Measurements from ENCODE around the gene DEPDC5. TPM values are rescaled to one million over a fixed set of nuclear protein-coding genes. Genes with fewer than 3 reads are reported as not detected.
A peak's percentile ranks its signal among the peaks of the same experiment; 100 is the strongest.
"Not testable (repeated sequence)": the region's sequence is repeated elsewhere in the genome, so short reads cannot be mapped to it uniquely, and the experiment has no call there.

Gene DEPDC5
- total and polyA plus RNA-seq, 5 experiments from 2014 or later = 3.9 to 52.4 (median 10.6) TPM

DNA sequence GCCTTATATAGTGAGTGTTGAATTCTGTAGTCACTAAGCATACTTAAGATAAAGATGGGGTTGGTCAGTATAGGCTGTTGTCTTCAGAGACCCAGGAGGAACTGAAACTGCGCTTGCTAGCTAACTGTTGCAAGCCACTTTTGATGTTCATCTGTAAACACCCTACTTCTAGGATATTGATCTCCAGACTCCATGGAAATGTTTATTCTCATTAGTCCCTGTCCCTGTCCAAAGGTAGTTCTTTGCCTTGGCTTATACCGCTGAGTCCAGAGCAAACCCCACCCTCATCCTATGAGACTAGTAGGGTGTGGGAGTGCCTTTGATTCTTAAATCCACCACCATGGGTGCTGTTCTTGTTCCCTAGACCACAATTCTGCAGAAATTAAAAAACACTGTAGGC lies 36.4 kb downstream of the DEPDC5 start:
- H3K4me3 Mint-ChIP-seq = no peak overlapping the region
- no peaks in the 10 kb centered on the region for H3K9me3 Mint-ChIP-seq
- POLR2A ChIA-PET = no interaction called here
- peaks cover 0 to 9% (median 0%) of the 10 kb centered on the region in 4 donors for H3K4me1 Mint-ChIP-seq
- no peak for DNase-seq
- H3K27ac Mint-ChIP-seq = no peak overlapping the region
- peaks cover 0 to 60% (median 3%) of the 10 kb centered on the region in 3 donors for H3K36me3 Mint-ChIP-seq
- ATAC-seq = no peak
- no peaks in the 10 kb centered on the region for H3K27me3 Mint-ChIP-seq

- H3K9me3 Mint-ChIP-seq, H3K4me1 Mint-ChIP-seq, H3K4me3 Mint-ChIP-seq, ATAC-seq, H3K27me3 Mint-ChIP-seq, DNase-seq, H3K27ac Mint-ChIP-seq, POLR2A ChIA-PET: not testable (repeated sequence)
- H3K36me3 Mint-ChIP-seq = peaks cover 8 to 85% (median 30%) of the 10 kb centered on the region in 3 donors
Measured at GRCh38 chr22:31799358-31799757, 45.5 kb downstream of the DEPDC5 start.

- Mint-ChIP-seq H3K4me3 (no peak overlapping the region), H3K4me1 (no peaks in the 10 kb centered on the region)
- POLR2A ChIA-PET = no interaction called here
Measured at GRCh38 chr22:31800065-31800464, 46.2 kb downstream of the DEPDC5 start.

DNA sequence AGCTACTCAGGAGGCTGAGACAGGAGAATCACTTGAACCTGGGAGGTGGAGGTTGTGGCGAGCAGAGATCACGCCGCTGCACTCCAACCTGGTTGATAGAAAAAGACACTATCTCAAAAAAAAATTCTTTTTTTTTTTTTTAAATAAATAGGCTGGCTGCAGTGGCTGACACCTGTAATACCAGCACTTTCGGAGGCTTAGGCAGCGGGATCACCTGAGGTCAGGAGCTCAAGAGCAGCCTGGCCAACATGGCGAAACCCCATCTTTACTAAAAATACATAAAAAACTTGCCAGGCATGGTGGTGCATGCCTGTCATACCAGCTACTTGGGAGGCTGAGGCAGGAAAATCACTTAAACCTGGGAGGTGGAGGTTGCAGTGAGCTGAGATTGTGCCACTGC lies 47.0 kb downstream of the DEPDC5 start:
- DNase-seq, H3K27me3 Mint-ChIP-seq, H3K4me3 Mint-ChIP-seq, H3K4me1 Mint-ChIP-seq, POLR2A ChIA-PET, ATAC-seq, H3K27ac Mint-ChIP-seq, H3K9me3 Mint-ChIP-seq: not testable (repeated sequence)
- peaks cover 13 to 85% (median 38%) of the 10 kb centered on the region in 3 donors for H3K36me3 Mint-ChIP-seq

More at GRCh38 chr22:31800065-31800464, 46.2 kb downstream of the DEPDC5 start:
- no peak overlapping the region for H3K27ac Mint-ChIP-seq
- DNase-seq (no peak), ATAC-seq (no peak)
- no peaks in the 10 kb centered on the region for H3K9me3 Mint-ChIP-seq
- H3K27me3 Mint-ChIP-seq = no peaks in the 10 kb centered on the region
- H3K36me3 Mint-ChIP-seq = peaks cover 9 to 85% (median 34%) of the 10 kb centered on the region in 3 donors

- no peak for ATAC-seq
- DNase-seq = no peak
- Mint-ChIP-seq H3K27ac (peak overlapping the region in 1 of 10 donors; percentile 16), H3K4me1 (no peaks in the 10 kb centered on the region), H3K9me3 (no peaks in the 10 kb centered on the region), H3K36me3 (peaks cover 6 to 85% (median 35%) of the 10 kb centered on the region in 3 donors), H3K27me3 (no peaks in the 10 kb centered on the region), H3K4me3 (no peak overlapping the region)
- POLR2A ChIA-PET = no interaction called here
Measured at GRCh38 chr22:31802575-31802974, 48.8 kb downstream of the DEPDC5 start.

DNA sequence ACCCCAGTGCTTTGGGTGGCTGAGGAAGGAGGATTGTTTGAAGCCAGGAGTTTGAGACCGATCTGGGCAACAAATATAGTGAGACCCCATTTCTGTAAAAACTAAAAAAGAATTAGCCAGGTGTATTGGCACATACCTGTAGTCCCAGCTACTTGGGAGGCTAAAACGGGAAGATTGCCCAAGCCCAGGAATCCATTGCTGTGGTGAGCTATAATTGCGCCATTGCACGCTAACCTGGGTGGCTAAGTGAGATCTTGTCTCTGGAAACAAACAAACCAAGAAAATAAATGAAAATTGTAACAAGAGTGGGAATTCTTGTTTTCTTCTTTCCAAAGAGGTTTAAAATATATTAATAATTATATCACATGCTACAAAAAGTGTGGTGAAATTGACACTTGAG lies 52.9 kb downstream of the DEPDC5 start:
- Mint-ChIP-seq H3K9me3 (no peaks in the 10 kb centered on the region), H3K4me3 (no peak overlapping the region), H3K4me1 (no peaks in the 10 kb centered on the region), H3K27me3 (no peaks in the 10 kb centered on the region), H3K36me3 (peaks cover 5 to 92% (median 42%) of the 10 kb centered on the region in 3 donors), H3K27ac (no peak overlapping the region)
- DNase-seq = no peak
- no peak for ATAC-seq
- POLR2A ChIA-PET = no interaction called here

DNA sequence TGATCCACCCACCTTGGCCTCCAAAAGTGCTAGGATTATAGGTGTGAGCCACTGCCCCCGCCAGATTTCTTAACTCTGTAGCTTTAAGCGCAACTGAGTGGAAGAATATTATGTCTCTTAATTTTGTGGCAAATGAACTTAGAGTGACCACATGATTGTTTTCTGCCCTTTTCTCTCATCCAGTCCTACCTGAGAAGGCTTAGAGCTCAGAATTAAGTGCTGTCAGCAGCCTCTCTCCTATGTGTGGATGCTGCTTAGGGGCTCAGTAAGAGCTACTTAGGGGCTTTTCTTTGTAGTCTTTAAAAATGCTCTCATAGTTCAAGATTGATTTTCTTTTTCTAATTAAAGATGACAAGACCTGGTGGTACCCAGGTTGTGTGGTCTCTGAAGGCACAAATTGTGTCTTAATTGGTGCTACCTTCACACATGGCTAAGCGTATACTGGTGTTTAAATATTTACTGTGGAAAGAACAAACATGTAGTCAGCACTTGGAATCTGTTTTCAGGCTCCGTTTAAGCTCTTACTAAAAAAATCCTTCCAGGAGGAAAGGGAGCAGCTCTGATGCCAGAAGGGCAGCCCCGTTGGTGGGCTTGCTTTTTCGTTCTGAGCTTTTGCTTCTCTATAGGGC lies 59.3 kb downstream of the DEPDC5 start:
- POLR2A ChIA-PET = no interaction called here
- Mint-ChIP-seq H3K27me3 (no peaks in the 10 kb centered on the region), H3K36me3 (peaks cover 0 to 93% (median 42%) of the 10 kb centered on the region in 3 donors), H3K9me3 (no peaks in the 10 kb centered on the region), H3K4me3 (no peak overlapping the region), H3K27ac (no peak overlapping the region), H3K4me1 (no peaks in the 10 kb centered on the region)
- ATAC-seq = no peak
- DNase-seq = no peak

- H3K27me3 Mint-ChIP-seq, H3K4me1 Mint-ChIP-seq, H3K27ac Mint-ChIP-seq, H3K4me3 Mint-ChIP-seq, ATAC-seq, DNase-seq, POLR2A ChIA-PET, H3K9me3 Mint-ChIP-seq: not testable (repeated sequence)
- H3K36me3 Mint-ChIP-seq = peaks cover 0 to 97% (median 47%) of the 10 kb centered on the region in 3 donors
Measured at GRCh38 chr22:31813898-31814297, 60.1 kb downstream of the DEPDC5 start.

DNA sequence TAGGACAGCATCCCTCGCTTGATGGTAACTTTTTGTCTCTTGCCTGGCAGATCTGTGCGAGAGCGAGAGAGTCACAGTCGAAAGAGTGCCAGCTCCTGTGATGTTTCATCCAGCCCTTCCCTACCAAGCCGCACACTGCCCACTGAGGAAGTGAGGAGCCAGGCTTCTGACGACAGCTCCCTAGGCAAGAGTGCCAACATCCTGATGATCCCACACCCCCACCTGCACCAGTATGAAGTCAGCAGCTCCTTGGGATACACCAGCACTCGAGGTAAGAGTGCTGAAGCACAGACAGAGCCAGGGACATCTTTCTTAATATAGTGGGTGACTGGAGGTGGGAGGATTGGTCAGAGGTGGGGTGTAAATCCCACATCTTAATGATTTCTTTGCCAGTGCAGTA lies 61.1 kb downstream of the DEPDC5 start:
- no peak for ATAC-seq
- no peaks in the 10 kb centered on the region for H3K9me3 Mint-ChIP-seq
- H3K36me3 Mint-ChIP-seq = peaks cover 0 to 98% (median 46%) of the 10 kb centered on the region in 3 donors
- no peak for DNase-seq
- no peak overlapping the region for H3K27ac Mint-ChIP-seq
- no peaks in the 10 kb centered on the region for H3K4me1 Mint-ChIP-seq
- no peaks in the 10 kb centered on the region for H3K27me3 Mint-ChIP-seq
- POLR2A ChIA-PET = no interaction called here
- H3K4me3 Mint-ChIP-seq = no peak overlapping the region

- H3K9me3 Mint-ChIP-seq, H3K27ac Mint-ChIP-seq, POLR2A ChIA-PET, H3K27me3 Mint-ChIP-seq, ATAC-seq, H3K4me1 Mint-ChIP-seq, DNase-seq, H3K4me3 Mint-ChIP-seq: not testable (repeated sequence)
- H3K36me3 Mint-ChIP-seq = peaks cover under 1 to 98% (median 50%) of the 10 kb centered on the region in 3 donors
Measured at GRCh38 chr22:31815383-31815814, 61.6 kb downstream of the DEPDC5 start.

- H3K27ac Mint-ChIP-seq = no peak overlapping the region
- H3K4me3 Mint-ChIP-seq = no peak overlapping the region
- H3K36me3 Mint-ChIP-seq = peaks cover 6 to 98% (median 50%) of the 10 kb centered on the region in 3 donors
- H3K9me3 Mint-ChIP-seq = no peaks in the 10 kb centered on the region
- no peaks in the 10 kb centered on the region for H3K27me3 Mint-ChIP-seq
- H3K4me1 Mint-ChIP-seq = no peaks in the 10 kb centered on the region
- POLR2A ChIA-PET = no interaction called here
- ATAC-seq = no peak
- DNase-seq = no peak
Measured at GRCh38 chr22:31816750-31817149, 62.9 kb downstream of the DEPDC5 start.

- no peak overlapping the region for H3K4me3 Mint-ChIP-seq
Measured at GRCh38 chr22:31818481-31819392, 64.9 kb downstream of the DEPDC5 start.

DNA sequence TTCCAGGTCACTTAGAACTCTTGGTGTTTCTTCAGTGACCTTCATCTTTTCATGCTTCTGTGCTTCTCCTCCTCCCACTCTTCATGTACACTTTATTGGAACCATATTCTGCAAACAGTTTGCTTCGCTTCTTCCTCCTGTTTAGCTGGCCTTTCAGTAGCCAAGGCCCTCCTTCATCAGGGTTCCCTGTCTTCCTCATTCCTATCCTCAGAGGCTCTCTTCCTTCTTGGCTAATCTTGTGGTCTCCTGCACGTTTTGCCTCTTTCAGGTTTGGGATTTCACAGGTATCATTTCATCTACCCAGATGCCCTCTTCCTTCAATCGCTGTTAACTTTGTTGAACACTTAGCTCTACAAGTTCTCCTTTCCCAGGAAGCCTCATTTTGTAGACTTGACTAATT lies 66.8 kb downstream of the DEPDC5 start:
- no peaks in the 10 kb centered on the region for H3K9me3 Mint-ChIP-seq
- DNase-seq = no peak
- no peaks in the 10 kb centered on the region for H3K4me1 Mint-ChIP-seq
- no peak for ATAC-seq
- H3K4me3 Mint-ChIP-seq = no peak overlapping the region
- H3K36me3 Mint-ChIP-seq = peaks cover 10 to 92% (median 41%) of the 10 kb centered on the region in 3 donors
- H3K27ac Mint-ChIP-seq = peak overlapping the region in 1 of 10 donors; percentile 76
- H3K27me3 Mint-ChIP-seq = no peaks in the 10 kb centered on the region
- POLR2A ChIA-PET = no interaction called here

More at GRCh38 chr22:31818481-31819392, 64.9 kb downstream of the DEPDC5 start:
- no peak for DNase-seq
- Mint-ChIP-seq H3K9me3 (no peaks in the 10 kb centered on the region), H3K27me3 (no peaks in the 10 kb centered on the region), H3K27ac (no peak overlapping the region), H3K36me3 (peaks cover 10 to 100% (median 55%) of the 10 kb centered on the region in 3 donors), H3K4me1 (no peaks in the 10 kb centered on the region)
- ATAC-seq = no peak
- POLR2A ChIA-PET = no interaction called here

All from naive thymus-derived CD8-positive, alpha-beta T cell (primary cell).